ENCODE measurements around the gene TP53AIP1. TPM values are rescaled to one million over a fixed set of nuclear protein-coding genes. Genes with fewer than 3 reads are reported as not detected.

TP53AIP1 gene
- total RNA-seq, 1 experiment from 2014 or later: 0.11 TPM

DNA sequence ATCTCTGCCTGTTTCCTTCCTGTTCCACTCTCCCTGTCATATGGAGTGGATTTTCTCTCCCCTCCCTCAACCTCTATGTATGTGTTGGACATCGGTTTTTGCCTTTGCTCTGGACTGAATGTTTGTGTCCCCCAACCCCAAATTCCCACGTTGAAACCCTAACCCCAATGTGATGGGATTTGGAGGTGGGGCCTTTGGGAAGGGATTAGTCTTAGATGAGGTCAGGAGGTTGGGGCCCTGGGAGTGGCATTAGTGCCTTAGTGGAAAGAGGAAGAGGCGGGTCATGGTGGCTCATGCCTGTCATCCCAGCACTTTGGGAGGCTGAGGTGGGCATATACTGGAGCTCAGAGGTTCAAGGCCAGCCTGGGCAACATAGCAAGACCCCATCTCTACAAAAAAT lies 11.6 kb downstream of the TP53AIP1 start:
- CTCF ChIA-PET: interaction anchor here (1.0 kb wide), 1 partner anchor 16 kb away, joined by 3 read pairs; no protein-coding TSS in a partner anchor
- no peaks in the 10 kb centered on the region for H3K36me3 Mint-ChIP-seq (ENCODE audit: insufficient read depth, unreplicated experiment)
- H3K4me3 ChIP-seq (ENCODE audit: low read depth, low read length): no peak overlapping the region
- H3K9me3 Mint-ChIP-seq (ENCODE audit: unreplicated experiment): no peaks in the 10 kb centered on the region
- H3K4me1 Mint-ChIP-seq (ENCODE audit: low read depth, unreplicated experiment): no peaks in the 10 kb centered on the region
- TF ChIP-seq CTCF (IDR thresholded peaks at IDR 0.05; ENCODE audit: insufficient read depth in 1 of 2, low read depth in 1 of 2, low read length in 1 of 2, severe bottlenecking in 1 of 2, unreplicated experiment in 1 of 2): no peak
- H3K27me3 ChIP-seq (replicated peaks; ENCODE audit: control insufficient read depth, insufficient read depth, low read length): no peaks in the 10 kb centered on the region; the same call in 1 of the 2 replicates
- intact Hi-C loops (cut with micrococcal nuclease; ENCODE audit: unreplicated experiment): no loop called here
- no peaks in the 10 kb centered on the region for H3K9me3 ChIP-seq
- no peaks in the 10 kb centered on the region for H3K4me1 ChIP-seq
- no TSS peak for BruUV-seq (replicated peaks)
- H3K36me3 ChIP-seq (ENCODE audit: control insufficient read depth, insufficient read depth, low read length): no peaks in the 10 kb centered on the region
- H3K4me3 Mint-ChIP-seq (ENCODE audit: unreplicated experiment): no peak overlapping the region
- peaks cover 18% of the 10 kb centered on the region for H3K27me3 Mint-ChIP-seq (ENCODE audit: insufficient read depth, unreplicated experiment)
- DNase-seq: no peak
- POLR2A ChIA-PET: no interaction called here
- no peak overlapping the region for H3K27ac Mint-ChIP-seq (ENCODE audit: unreplicated experiment)

GRCh38 chr11:128929991-128930390 lies 12.7 kb downstream of the TP53AIP1 start:
- DNase-seq: no peak
- Mint-ChIP-seq H3K27ac (ENCODE audit: unreplicated experiment) (no peak overlapping the region), H3K4me3 (ENCODE audit: unreplicated experiment) (no peak overlapping the region), H3K36me3 (ENCODE audit: insufficient read depth, unreplicated experiment) (no peaks in the 10 kb centered on the region), H3K4me1 (ENCODE audit: low read depth, unreplicated experiment) (no peaks in the 10 kb centered on the region), H3K9me3 (ENCODE audit: unreplicated experiment) (no peaks in the 10 kb centered on the region), H3K27me3 (ENCODE audit: insufficient read depth, unreplicated experiment) (peaks cover 22% of the 10 kb centered on the region)
- no peaks in the 10 kb centered on the region; the same call in 1 of the 2 replicates for H3K27me3 ChIP-seq (replicated peaks; ENCODE audit: control insufficient read depth, insufficient read depth, low read length)
- no peaks in the 10 kb centered on the region for H3K36me3 ChIP-seq (ENCODE audit: control insufficient read depth, insufficient read depth, low read length)
- no TSS peak for BruUV-seq (replicated peaks)
- no peak for TF ChIP-seq CTCF (IDR thresholded peaks at IDR 0.05; ENCODE audit: insufficient read depth in 1 of 2, low read depth in 1 of 2, low read length in 1 of 2, severe bottlenecking in 1 of 2, unreplicated experiment in 1 of 2)
- H3K9me3 ChIP-seq: no peaks in the 10 kb centered on the region
- no peaks in the 10 kb centered on the region for H3K4me1 ChIP-seq
- CTCF ChIA-PET: interaction anchor here (2.0 kb wide), 1 partner anchor 26 kb away, joined by 8 read pairs; no protein-coding TSS in a partner anchor
- POLR2A ChIA-PET: no interaction called here
- no peak overlapping the region for H3K4me3 ChIP-seq (ENCODE audit: low read depth, low read length)
- intact Hi-C loops (cut with micrococcal nuclease; ENCODE audit: unreplicated experiment): no loop called here

GRCh38 chr11:128929468-128929867 lies 13.2 kb downstream of the TP53AIP1 start:
- Histone ChIP-seq H3K27me3 (replicated peaks; ENCODE audit: control insufficient read depth, insufficient read depth, low read length) (no peaks in the 10 kb centered on the region; the same call in 1 of the 2 replicates), H3K4me1 (no peaks in the 10 kb centered on the region), H3K36me3 (ENCODE audit: control insufficient read depth, insufficient read depth, low read length) (no peaks in the 10 kb centered on the region), H3K4me3 (ENCODE audit: low read depth, low read length) (no peak overlapping the region), H3K9me3 (no peaks in the 10 kb centered on the region)
- POLR2A ChIA-PET: no interaction called here
- intact Hi-C loops (cut with micrococcal nuclease; ENCODE audit: unreplicated experiment): no loop called here
- Mint-ChIP-seq H3K27me3 (ENCODE audit: insufficient read depth, unreplicated experiment) (peaks cover 22% of the 10 kb centered on the region), H3K36me3 (ENCODE audit: insufficient read depth, unreplicated experiment) (no peaks in the 10 kb centered on the region), H3K4me3 (ENCODE audit: unreplicated experiment) (no peak overlapping the region), H3K4me1 (ENCODE audit: low read depth, unreplicated experiment) (no peaks in the 10 kb centered on the region), H3K9me3 (ENCODE audit: unreplicated experiment) (no peaks in the 10 kb centered on the region), H3K27ac (ENCODE audit: unreplicated experiment) (no peak overlapping the region)
- TF ChIP-seq CTCF (IDR thresholded peaks at IDR 0.05; ENCODE audit: insufficient read depth in 1 of 2, low read depth in 1 of 2, low read length in 1 of 2, severe bottlenecking in 1 of 2, unreplicated experiment in 1 of 2): no peak
- BruUV-seq (replicated peaks): no TSS peak
- no peak for DNase-seq
- CTCF ChIA-PET: interaction anchor here (2.0 kb wide), 1 partner anchor 27 kb away, joined by 8 read pairs; no protein-coding TSS in a partner anchor

Measured in Caco-2 (cell line).